Upper lobe of left lung (tissue), 4 donors: ENCODE measurements around the gene MAPKBP1.

ENCODE experiments used
- POLR2A ChIP-seq, 4 donors: fragments of 450-650 bp; IDR thresholded peaks; one replicate each; pipeline ENCODE4 v1.5.1; 2016 to 2017; ENCODE audit warnings: antibody characterized with exemption in 4 of 4, mild to moderate bottlenecking in 2 of 4
- POLR2AphosphoS5 ChIP-seq, 2 donors: sonication (generic); formaldehyde crosslinking; IDR thresholded peaks; one replicate each; pipeline ENCODE4 v1.5.1; 2017; ENCODE audit warnings: antibody characterized with exemption in 2 of 2
- TF ChIP-seq, protein P1 (sequence below), 6 experiments: fragments of 450-650 bp in 4 of 6; fragments of 200-600 bp in 2 of 6; sonication (generic) in 2 of 6; IDR thresholded peaks; one replicate each; pipeline ENCODE4 v1.5.1; 2016 to 2019; ENCODE audit warnings: antibody characterized with exemption in 6 of 6

DNA sequence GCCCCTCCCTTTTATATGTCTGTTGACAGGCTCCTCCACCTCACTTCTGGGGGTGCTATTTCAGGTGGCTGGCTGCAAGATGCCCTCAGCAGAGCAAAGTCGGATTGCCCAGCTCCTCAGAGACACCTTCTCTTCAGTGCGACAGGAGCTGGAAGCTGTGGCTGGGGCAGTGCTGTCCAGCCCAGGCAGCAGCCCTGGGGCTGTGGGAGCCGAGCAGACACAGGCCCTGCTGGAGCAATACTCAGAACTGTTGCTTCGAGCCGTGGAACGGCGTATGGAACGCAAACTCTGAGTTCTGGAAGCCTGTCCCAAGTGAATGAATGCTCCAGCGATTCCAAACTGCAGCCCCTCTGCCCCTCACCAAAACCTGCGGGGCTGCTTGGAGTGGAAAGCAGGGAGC, 50.9 kb downstream of the MAPKBP1 start:
- TF ChIP-seq, protein P1, sequence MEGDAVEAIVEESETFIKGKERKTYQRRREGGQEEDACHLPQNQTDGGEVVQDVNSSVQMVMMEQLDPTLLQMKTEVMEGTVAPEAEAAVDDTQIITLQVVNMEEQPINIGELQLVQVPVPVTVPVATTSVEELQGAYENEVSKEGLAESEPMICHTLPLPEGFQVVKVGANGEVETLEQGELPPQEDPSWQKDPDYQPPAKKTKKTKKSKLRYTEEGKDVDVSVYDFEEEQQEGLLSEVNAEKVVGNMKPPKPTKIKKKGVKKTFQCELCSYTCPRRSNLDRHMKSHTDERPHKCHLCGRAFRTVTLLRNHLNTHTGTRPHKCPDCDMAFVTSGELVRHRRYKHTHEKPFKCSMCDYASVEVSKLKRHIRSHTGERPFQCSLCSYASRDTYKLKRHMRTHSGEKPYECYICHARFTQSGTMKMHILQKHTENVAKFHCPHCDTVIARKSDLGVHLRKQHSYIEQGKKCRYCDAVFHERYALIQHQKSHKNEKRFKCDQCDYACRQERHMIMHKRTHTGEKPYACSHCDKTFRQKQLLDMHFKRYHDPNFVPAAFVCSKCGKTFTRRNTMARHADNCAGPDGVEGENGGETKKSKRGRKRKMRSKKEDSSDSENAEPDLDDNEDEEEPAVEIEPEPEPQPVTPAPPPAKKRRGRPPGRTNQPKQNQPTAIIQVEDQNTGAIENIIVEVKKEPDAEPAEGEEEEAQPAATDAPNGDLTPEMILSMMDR (IDR thresholded peaks at IDR 0.05): no peak
- TF ChIP-seq POLR2A (IDR thresholded peaks at IDR 0.05) (no peak), POLR2AphosphoS5 (IDR thresholded peaks at IDR 0.05) (no peak)
